Measurements from ENCODE around the gene GMPPA.

Gene GMPPA

DNA sequence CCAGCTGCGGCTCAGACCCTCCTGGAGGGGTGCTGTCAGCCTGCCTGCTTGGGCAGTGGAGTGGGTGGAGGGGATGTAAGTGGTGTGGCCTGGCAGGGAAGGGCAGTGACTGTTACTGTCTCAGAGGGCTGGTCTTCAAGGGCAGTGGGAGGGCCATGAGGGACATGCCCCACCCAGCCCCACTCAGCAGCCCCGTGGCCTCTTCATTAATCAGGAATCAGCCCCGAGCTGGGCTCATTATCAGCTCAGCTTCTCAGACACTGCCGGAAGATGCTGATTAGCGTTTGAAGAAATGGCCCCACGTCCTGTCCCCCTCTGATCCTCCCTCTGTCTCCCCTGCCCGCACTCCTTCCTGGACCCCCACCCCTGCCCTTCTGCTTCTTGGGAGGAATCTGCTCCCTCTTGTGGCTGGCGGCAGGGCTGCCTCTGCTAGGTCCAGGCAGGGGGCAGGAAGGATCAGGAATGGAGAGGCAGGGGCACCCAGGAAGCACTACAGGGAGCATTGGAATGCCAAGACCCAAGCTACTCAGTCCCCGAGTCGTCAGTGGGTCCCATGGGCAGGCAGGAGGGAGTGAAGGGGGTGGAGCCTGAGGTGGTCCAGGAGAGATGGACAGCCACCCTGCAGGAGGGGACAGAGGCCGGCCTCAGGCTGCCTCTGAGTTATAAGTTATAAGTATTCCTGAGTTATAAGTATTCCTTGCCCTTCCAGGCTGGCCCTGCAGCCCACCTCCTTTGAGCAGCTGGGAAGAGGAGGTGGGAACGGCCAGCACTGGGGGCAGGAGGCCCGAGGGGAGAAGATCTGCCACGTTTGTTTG is 22.6 kb downstream of the GMPPA start:
- no peak for DNase-seq (ENCODE audit: low read depth in 2 of 2)

GRCh38 chr2:219522111-219523030 is 23.7 kb downstream of the GMPPA start:
- DNase-seq (ENCODE audit: low read depth in 2 of 2): no peak

DNA sequence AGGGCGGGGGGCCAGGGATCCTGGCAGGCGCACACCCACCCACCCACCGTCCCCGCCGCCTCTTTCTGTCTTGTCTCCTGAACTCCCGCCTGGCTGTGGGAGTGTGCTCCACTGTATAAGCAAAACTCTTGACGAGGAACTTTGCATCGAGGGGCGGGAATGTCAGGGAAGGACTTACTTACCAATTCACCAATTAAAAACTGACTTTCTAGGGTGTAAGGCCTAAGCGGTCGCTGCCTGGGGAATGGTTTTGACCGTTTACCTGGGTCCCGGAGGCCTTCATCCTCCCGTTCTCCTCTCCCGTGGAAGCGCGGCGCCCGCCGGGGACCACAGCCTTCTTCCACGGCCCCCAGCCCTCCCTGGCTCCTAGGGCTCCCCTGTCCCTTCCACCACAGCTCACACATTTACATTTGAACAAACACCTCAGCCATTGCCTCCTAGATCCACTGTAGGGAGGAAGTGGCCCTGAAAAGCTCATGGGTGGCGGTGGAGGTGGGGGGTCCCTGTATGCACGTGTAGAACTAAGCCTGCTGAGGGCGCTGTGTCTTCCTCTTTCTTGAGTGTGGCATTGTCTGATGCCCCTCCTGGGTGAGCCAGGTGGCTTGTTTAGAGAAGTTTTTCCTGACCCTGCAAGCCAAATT is 24.5 kb downstream of the GMPPA start:
- no peak for DNase-seq (ENCODE audit: low read depth in 2 of 2)

- no peak for DNase-seq (ENCODE audit: low read depth in 2 of 2)
Measured at GRCh38 chr2:219524817-219525216, 26.1 kb downstream of the GMPPA start.

DNA sequence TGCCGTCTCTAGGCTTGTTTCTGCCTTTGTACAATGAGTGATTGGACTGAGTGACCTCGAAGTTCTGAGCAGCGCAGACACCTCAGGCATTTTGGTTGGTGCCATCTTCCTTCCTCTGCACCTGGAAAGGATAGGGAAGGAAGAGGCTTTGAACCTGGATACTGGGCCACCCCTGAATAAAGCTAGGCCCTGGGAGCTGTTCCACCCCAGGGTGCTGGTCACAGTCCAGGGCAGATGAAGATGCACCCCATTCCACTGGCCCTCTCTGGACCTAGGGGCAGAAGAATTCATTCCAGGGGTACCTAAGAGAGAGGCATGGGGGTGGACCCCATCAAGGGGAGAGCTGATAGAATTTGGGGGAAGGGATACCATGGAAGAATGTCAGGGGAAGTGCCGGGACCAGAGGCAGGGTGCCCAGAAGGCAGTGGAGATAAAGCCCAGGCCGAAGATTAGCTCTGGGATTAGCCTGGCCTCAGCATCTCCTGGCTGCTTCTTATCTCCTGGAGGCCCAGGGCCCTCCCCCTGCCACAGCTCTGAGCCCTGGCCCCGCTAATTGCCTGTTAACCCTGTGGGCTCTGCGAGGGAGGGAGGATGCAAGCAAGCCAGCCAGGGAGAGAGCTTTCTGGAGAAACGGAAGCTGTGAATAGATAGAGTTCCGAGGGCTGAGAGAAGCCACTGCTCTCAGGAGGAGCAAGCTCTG is 27.0 kb downstream of the GMPPA start:
- no peak for DNase-seq (ENCODE audit: low read depth in 2 of 2)

DNA sequence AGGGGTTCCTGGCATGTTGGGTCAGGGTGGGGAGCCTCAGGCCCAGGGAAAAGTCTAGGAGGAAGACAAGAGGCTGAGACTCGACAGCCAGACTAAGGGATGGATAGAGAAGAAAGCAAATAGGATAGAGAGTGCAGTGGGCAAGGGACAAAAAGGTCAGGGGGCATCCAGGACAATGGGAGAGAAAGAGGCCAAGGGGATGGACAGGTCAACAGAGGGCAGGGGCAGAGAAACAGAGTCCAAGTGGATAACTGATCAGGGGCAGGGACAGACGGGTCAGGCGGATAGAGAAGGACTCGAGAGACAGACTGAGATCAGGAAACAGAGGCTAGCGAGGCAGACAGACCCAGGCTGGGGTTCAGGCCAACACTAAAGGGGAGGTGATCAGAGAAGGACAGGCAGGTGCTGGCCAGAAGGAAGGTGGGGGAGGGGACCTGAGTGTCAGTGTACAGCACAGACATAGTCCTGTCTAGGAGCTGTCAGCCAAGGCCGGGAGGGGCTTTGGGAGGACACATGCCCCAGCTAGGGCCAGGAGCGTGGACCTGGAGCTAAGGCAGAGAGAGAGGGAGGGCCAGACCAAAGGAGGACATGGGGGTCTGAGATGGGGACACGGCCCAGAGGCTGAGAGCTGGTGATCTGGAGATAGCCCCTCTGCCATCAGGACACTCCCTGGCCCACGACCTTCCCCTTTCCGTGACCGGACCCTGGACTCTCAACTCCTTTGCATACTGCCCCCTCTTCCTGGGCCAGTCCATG is 27.8 kb downstream of the GMPPA start:
- DNase-seq (ENCODE audit: low read depth in 2 of 2): no peak

DNA sequence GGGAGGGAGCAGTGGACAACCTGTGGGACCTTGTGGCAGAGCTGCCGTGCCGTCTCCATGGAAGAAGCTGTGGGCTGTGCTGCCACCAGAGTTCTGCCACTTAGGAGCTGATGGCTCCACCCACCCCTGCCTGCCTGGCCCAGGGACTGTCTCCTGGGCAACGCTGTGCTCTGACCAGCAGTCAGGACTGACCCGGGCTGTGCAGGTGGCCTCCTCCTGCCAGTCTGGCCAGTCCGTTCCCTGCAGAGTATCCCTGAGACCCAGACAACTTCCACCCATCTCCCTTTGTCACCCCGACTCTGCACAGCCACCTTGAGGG is 28.3 kb downstream of the GMPPA start:
- DNase-seq (ENCODE audit: low read depth in 2 of 2): no peak

DNA sequence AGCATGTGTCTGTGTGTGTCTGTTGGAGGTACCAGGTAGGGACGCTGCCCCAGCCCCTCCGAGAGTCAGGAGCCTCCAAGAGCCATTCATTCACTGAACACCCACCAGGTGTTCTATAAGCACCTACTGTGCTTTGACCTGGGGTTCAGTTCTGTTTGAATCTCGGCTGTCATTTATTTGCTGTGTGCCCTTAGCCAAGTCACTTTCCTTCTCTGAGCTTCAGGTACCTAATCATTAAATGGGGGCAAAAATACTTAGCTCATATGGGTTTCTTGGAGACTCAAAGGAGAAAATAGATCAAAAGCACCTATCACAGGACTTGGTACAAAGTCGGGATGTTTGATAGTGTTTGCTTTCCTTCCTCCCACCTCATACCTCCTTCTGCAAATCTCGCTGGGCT is 28.8 kb downstream of the GMPPA start:
- DNase-seq (ENCODE audit: low read depth in 2 of 2): no peak

DNA sequence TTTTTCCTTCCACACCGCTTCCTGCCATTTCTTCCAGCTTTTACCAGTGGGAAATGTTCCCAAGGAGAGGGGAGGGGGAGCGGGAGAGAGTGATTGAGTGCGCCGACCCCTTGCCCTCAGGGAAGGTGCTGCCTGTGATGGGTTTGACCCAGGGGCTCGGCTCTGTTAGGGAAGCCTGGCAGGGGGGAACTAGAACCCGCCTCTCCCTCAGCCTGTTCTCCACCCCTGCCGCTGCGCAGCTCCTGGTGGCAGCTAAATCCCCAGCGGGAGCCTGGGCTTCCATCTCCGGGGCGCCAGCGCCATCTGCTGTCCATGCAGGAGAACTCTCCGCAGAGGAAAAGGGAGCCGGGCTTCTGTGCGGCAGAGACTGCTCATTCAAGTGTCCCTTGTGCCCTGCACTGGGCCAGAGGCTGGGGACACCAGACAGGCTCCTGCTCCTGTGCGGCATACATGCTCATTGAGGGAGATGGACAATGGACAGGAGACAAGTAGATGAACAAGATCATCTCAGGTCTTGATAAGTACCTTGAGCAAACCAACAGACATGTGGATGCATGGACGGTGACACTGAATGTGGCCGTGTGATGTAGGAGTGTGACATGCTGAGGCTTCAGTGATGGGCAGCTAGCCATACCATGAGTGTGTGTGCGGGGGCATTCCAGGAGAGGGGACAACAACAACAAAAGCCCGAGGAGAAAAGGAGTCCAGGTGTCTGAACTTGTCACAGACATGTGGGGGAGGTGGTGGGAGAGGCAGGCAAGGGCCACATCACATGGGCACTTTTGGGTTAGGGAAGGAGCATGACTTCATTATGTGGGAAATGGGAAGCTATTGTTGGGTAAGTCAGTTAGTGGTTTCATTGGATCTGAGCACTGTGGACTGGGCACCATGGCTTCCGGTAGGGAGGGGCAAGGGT is 31.6 kb downstream of the GMPPA start:
- DNase-seq (ENCODE audit: low read depth in 2 of 2): peak; percentile 65 to 79

GRCh38 chr2:219531639-219532377 is 33.1 kb downstream of the GMPPA start:
- DNase-seq (ENCODE audit: low read depth in 2 of 2): no peak

GRCh38 chr2:219532378-219532649 is 33.6 kb downstream of the GMPPA start:
- DNase-seq (ENCODE audit: low read depth in 2 of 2): no peak

DNA sequence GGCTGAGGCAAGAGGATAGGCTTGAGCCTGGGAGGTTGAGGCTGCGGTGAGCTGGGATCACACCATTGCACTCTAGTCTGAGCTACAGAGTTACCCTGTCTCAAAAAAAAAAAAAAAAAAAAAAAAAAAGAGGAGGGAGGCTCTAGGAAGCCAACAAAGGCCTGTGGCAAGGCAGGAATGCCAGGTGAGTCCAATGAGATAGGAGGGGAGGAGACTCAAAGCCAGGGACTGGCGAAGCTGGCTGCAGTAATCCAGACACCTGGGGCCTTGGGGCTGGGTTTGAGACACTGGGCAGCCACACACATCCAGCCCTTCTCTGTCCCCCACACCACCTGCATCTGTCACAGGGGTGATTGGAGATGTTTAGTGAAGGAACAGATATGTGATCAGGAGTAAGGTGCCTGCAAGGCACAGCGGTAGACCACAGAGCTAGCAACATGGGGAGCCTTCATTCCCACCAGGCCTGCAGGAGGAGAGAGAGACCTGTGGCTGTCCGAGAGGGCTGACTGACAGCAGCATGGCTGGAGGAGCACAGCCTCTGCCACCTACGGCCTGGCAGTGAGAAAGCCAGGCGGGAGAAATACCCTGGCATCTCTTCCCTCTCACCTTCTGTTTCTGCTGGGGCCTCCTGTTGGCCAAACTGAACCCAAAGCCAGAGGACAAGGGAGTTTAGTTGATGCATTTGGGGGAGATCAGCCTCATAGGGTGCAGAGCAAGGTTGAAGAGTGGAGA is 35.4 kb downstream of the GMPPA start:
- DNase-seq (ENCODE audit: low read depth in 2 of 2): no peak

DNA sequence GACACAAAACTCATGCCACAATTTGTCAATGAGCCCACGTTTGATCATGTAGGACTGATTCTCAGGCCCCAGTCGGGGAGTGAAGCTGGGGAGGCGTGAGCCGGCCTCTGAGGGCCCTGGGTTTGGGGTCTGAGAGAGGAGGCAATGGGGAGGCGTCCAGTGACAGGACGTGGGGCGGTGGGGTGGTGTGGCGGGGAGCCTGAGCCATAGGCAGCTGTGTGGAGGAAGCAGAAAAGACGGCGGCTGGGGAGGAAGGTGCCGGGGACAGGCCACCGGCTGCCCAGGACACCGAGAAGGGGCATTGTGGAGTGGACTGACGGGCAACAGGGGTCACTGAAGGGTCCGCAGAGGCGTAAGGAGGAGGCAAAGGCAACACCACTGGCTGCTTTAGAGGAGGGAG is 37.7 kb downstream of the GMPPA start:
- DNase-seq (ENCODE audit: low read depth in 2 of 2): no peak

DNA sequence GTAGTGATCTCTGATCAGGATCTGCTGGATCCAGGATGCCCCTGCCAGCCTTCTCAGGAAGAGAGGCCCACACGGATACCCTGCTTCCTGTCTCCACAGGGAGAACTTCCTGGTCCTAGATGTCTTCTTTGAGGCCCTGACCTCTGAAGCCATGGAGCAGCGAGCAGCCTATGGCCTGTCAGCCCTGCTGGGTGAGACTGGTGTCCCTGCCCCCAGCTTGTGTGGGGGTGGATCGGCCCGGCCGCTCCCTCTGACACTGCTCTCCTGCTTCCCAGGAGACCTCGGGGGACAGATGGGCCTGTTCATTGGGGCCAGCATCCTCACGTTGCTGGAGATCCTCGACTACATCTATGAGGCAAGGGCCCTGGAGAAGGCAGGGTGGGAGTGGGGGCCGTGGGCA is 38.3 kb downstream of the GMPPA start:
- no peak for DNase-seq (ENCODE audit: low read depth in 2 of 2)

DNA sequence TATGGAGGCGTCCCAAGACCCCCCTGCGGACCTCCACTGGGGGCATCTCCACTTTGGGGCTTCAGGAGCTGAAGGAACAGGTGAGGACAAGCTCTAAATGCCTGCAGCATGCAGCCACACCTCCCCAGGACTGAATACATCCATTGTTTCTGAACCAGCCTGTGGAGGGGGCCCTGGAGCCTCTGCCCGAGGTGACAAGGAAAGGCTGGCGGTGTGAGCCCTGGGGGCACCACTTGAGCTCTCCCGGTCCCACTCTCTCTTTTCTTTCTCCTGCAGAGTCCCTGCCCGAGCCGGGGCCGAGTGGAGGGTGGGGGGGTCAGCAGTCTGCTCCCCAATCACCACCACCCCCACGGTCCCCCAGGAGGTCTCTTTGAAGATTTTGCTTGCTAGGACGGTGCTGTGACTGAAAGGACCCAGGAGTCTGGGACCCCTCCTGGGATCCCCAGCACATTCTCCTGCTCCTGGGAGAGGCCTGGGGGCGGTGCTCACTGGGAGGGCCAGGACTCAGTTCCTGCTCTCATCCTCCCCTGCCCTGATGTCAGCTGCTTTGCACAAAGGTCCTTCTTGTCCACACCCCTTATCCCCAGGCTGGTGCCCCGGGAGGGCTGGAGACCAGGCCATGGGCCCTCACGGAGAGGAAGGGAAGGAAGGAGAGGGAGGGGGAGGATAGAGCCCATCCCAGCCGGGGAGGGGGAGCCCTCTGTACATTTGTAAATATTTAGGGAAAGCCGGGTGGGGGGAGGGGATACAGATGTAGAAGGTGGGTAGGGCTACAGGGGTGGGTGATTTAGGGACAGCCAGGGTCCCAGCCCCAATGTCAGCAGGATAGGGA is 39.2 kb downstream of the GMPPA start:
- no peak for DNase-seq (ENCODE audit: low read depth in 2 of 2)

- no peak for DNase-seq (ENCODE audit: low read depth in 2 of 2)
Measured at GRCh38 chr2:219538504-219538951, 39.8 kb downstream of the GMPPA start.

- no peak for DNase-seq (ENCODE audit: low read depth in 2 of 2)
Measured at GRCh38 chr2:219538956-219539788, 40.5 kb downstream of the GMPPA start.

Data from stimulated activated CD8-positive, alpha-beta memory T cell treated with anti-CD3 and anti-CD28 coated beads, Interleukin-7, amount 100 ng/mL, for 1 hour (primary cell).